HG03442 (cell line): ENCODE results near the gene COMT.
"Not testable (repeated sequence)": the region's sequence is repeated elsewhere in the genome, so short reads cannot be mapped to it uniquely, and the experiment has no call there.

Source experiments
- ATAC-seq: cut with Tn5 transposase; IDR thresholded peaks from one replicate; pipeline ENCODE4 v1.9.1; 2021; ENCODE audit warnings: mild to moderate bottlenecking, moderate library complexity; ENCODE audit not compliant: unreplicated experiment

Gene COMT

GRCh38 chr22:19928207-19928606 is 13.4 kb upstream of the COMT start:
- no peak for ATAC-seq

- no peak for ATAC-seq
Observed at GRCh38 chr22:19929586-19930550, 11.7 kb upstream of the COMT start.

- ATAC-seq = no peak
Observed at GRCh38 chr22:19930551-19931486, 10.8 kb upstream of the COMT start.

- ATAC-seq = no peak
Observed at GRCh38 chr22:19931514-19931913, 10.1 kb upstream of the COMT start.

GRCh38 chr22:19932367-19933206 is 9.0 kb upstream of the COMT start:
- no peak for ATAC-seq

- no peak for ATAC-seq
Observed at GRCh38 chr22:19933341-19934241, 8.0 kb upstream of the COMT start.

GRCh38 chr22:19935123-19935718 is 6.4 kb upstream of the COMT start:
- ATAC-seq = not testable (repeated sequence)

GRCh38 chr22:19936513-19936912 is 5.1 kb upstream of the COMT start:
- no peak for ATAC-seq

- no peak for ATAC-seq
Observed at GRCh38 chr22:19937616-19938473, 3.7 kb upstream of the COMT start.

- no peak for ATAC-seq
Observed at GRCh38 chr22:19940536-19941364, 822 bp upstream of the COMT start.

GRCh38 chr22:19942157-19943081 is 847 bp downstream of the COMT start:
- ATAC-seq = no peak

- no peak for ATAC-seq
Observed at GRCh38 chr22:19943082-19944026, 1.8 kb downstream of the COMT start.

- ATAC-seq = no peak
Observed at GRCh38 chr22:19948057-19948760, 6.6 kb downstream of the COMT start.

- ATAC-seq = no peak
Observed at GRCh38 chr22:19951346-19951745, 9.8 kb downstream of the COMT start.
